GM18505 (cell line): ENCODE data around the gene ARL10.
A peak's percentile ranks its signal among the peaks of the same experiment; 100 is the strongest.

Experiments
- ATAC-seq: cut with Tn5 transposase; IDR thresholded peaks from one replicate; pipeline ENCODE4 v1.9.1; 2021; ENCODE audit not compliant: unreplicated experiment
- POLR2A ChIP-seq: IDR thresholded peaks from 4 replicates; pipeline ENCODE4 v1.6.1; 2011; ENCODE audit warnings: borderline replicate concordance; ENCODE audit not compliant: insufficient read depth, insufficient read length; ENCODE audit errors: extremely low read depth

ARL10 gene

GRCh38 chr5:176371621-176372539, 6.6 kb downstream of the ARL10 start:
- no peak for ATAC-seq
- no peak for TF ChIP-seq POLR2A

GRCh38 chr5:176373100-176373818, 8.0 kb downstream of the ARL10 start:
- no peak for ATAC-seq
- no peak for TF ChIP-seq POLR2A

DNA sequence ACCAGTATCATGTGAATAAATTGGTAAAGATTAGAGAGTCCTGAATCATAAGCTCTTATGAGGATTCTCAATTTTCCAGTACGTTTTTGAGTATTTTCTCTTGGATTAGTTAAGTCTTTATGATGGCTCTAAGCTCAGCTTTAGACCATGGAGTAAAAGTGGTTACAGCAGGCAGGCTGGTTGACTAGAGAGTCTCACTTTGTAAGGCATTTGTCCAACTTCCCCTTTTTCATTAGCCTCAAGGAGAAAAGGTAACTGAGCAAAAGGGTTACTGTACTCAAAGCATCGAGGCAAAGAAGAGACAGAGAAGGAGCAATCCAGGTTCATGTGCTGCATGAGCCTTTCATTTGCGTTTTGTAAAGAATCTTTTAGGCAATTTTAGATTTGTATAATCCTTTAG, 14.6 kb downstream of the ARL10 start:
- peak; percentile 63 for ATAC-seq
- no peak for TF ChIP-seq POLR2A

- TF ChIP-seq POLR2A, result no peak
- ATAC-seq, result no peak
These were observed 16.1 kb downstream of the ARL10 start for GRCh38 chr5:176381423-176381822.

- peak; percentile 7 for TF ChIP-seq POLR2A
- no peak for ATAC-seq
These were observed 16.7 kb downstream of the ARL10 start for GRCh38 chr5:176381979-176382378.

DNA sequence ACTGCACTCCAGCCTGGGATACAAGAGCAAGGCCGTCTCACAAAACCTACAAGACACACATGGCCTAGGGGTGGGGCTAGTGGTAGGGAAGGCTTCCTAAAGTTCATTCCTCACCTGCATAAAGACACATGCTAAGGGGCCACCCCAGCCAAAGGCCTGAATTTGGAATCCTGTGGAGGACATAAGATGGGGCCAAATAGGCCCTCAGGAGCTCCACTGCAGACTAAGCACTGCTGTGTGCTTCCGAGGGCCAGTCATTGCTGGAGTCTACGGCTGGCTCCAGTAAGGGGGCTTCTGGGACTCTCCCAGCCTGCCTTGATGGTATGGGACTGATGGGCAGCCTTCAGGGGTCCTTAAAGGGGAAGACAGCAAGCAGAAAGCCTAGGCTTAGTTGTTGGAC, 17.4 kb downstream of the ARL10 start:
- ATAC-seq, result no peak
- TF ChIP-seq POLR2A, result peak; percentile 9

DNA sequence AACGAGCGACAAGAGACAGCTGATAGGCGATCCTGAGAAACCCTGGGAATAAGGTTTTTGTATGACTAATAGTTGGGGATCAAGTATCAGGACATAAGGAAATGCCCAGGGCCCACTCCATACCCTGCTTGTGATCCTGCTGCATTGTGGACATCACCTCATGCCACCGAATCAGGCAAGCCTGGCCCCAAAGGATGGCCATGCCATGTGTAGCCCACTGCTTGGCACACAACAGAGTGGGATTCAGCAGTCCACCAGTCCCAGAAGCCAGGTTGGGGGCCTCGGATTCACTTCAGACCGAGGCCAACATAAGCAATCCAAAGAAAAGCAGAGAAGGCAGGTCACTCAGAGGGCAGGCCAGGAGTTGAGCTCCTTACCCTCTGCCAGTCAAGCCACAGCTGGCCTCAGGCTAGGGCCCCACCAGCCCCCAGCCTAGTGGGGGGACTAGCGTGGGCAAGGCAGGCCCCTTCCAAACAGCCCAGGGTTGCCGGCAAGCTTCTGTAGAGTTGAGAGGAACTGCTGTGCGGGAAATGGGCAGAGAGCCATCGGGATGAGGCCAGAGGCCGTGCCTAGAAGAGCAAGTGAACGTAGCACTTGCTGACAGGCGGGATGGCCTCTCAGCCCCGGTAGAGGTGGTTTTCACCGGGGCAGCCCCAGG, 18.1 kb downstream of the ARL10 start:
- ATAC-seq, result no peak
- no peak for TF ChIP-seq POLR2A

- ATAC-seq, result no peak
- TF ChIP-seq POLR2A, result no peak
These were observed 18.7 kb downstream of the ARL10 start for GRCh38 chr5:176383961-176384360.

- no peak for TF ChIP-seq POLR2A
- ATAC-seq, result no peak
These were observed 19.2 kb downstream of the ARL10 start for GRCh38 chr5:176384366-176384930.

- no peak for ATAC-seq
- TF ChIP-seq POLR2A, result no peak
These were observed 19.7 kb downstream of the ARL10 start for GRCh38 chr5:176384991-176385390.

GRCh38 chr5:176386491-176386890, 21.2 kb downstream of the ARL10 start:
- no peak for TF ChIP-seq POLR2A
- ATAC-seq, result no peak

DNA sequence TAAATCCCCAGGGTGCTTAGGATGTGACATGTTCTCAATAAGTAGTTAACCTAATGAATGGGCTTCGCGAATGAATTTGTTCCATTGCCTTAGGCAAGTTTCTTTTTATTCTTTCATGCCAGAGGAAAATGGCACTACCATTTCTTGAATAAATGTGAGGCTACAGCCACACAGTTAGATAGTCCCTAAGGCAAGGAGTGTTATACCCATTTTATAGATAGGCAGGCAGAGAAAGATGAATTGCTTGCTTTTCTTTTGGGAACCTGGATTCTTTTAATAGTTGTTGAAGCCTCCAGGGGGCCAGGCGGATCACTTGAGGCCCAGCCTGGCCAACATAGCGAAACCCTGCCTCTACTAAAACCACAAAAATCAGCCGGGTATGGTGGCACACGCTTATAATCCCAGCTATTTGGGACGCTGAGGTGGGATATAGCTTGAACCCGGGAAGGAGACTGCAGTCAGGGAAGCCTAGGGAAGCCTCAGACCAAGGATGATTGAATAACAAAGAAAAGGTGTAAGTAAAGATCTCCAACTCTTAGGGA, 22.2 kb downstream of the ARL10 start:
- no peak for ATAC-seq
- TF ChIP-seq POLR2A, result no peak

DNA sequence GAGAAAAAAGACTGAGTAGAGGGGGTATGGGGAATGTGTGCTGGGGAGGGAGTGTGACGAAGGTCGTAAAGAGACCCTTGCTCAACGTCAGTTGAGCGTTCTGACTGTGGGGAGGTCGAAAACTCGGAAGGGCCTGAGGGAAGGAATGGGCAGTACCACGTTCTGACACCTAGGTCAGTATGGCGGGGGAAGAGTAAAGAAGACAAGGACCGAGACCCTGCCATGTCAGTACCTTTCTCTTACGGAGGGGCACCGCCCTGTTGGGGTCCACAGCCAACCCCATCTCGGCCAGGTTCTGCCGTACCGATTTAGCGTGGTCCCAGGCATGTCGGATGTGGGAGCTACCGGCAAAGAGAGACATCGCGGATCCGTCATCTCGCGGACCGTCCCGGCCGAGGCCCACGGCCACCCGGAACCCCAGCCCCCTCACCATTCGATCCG, 22.7 kb downstream of the ARL10 start:
- ATAC-seq, result no peak
- no peak for TF ChIP-seq POLR2A
